GM12892 (cell line): ENCODE measurements around the gene RBM45.

Source experiments
- POLR2A ChIP-seq: IDR thresholded peaks from 2 replicates; pipeline ENCODE4 v1.6.1; 2011; ENCODE audit warnings: low read depth, low read length, control low read depth
- POLR2AphosphoS5 ChIP-seq: IDR thresholded peaks from 2 replicates; pipeline ENCODE4 v1.6.1; 2011; ENCODE audit warnings: low read depth, low read length, control low read depth

DNA sequence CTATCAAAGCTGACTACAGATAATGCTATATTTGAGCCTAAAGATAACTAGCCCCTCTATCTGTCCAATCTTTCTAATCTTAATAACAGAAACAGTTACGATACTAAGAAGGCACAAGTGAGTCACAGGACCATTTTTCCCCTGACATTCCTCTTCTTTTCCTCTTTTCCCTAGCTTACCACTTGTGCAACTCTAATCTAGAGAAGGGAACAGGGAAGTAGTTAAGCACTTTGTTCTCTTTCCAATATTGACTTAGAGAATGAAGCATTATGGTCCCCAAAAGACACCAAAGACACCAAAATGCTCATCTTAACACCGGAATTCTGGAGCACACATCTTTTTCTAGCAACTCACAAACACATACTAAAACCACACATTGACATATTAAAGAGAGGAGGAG lies 41.4 kb upstream of the RBM45 start:
- no peak for TF ChIP-seq POLR2A
- no peak for TF ChIP-seq POLR2AphosphoS5
